MM.1S (cell line): ENCODE results near the gene GAA.
A peak's percentile ranks its signal among the peaks of the same experiment; 100 is the strongest.

ENCODE experiments used
- DNase-seq: peaks from one replicate; pipeline ENCODE4 v3.0.0-alpha.2; 2015
- H2AFZ ChIP-seq: fragments of 300-600 bp; sonication (generic); 2 replicates; pipeline ENCODE4 v1.6.0; 2016; ENCODE audit warnings: antibody characterized with exemption, low read length
- H3F3A ChIP-seq: fragments of 300-600 bp; sonication (generic); 2 replicates; pipeline ENCODE4 v1.6.1; 2016; ENCODE audit warnings: mild to moderate bottlenecking, antibody characterized with exemption, low read length, moderate library complexity, mixed read lengths; ENCODE audit not compliant: insufficient read depth
- H3K27ac ChIP-seq: fragments of 300-600 bp; sonication (generic); 2 replicates; pipeline ENCODE4 v1.5.1; 2016; ENCODE audit warnings: mild to moderate bottlenecking, low read length
- H3K27me3 ChIP-seq: fragments of 300-600 bp; sonication (generic); replicated peaks from 2 replicates; pipeline ENCODE4 v1.6.0; 2016; ENCODE audit warnings: low read length; ENCODE audit not compliant: insufficient read depth
- H3K36me3 ChIP-seq: fragments of 300-600 bp; sonication (generic); replicated peaks from 2 replicates; pipeline ENCODE4 v1.6.1; 2016; ENCODE audit warnings: mild to moderate bottlenecking, low read length, mixed read lengths; ENCODE audit not compliant: insufficient read depth
- H3K4me1 ChIP-seq: fragments of 300-600 bp; sonication (generic); 2 replicates; pipeline ENCODE4 v1.6.1; 2016; ENCODE audit warnings: low read length, mixed read lengths
- H3K4me2 ChIP-seq: fragments of 300-600 bp; sonication (generic); 2 replicates; pipeline ENCODE4 v1.6.0; 2016; ENCODE audit warnings: low read depth, low read length
- H3K4me3 ChIP-seq: fragments of 300-600 bp; sonication (generic); 2 replicates; pipeline ENCODE4 v1.5.1; 2016; ENCODE audit warnings: low read length, mixed read lengths
- H3K79me2 ChIP-seq: fragments of 300-600 bp; sonication (generic); 2 replicates; pipeline ENCODE4 v1.6.1; 2016; ENCODE audit warnings: mixed run types, low read length, mixed read lengths
- H3K9ac ChIP-seq: fragments of 300-600 bp; sonication (generic); 2 replicates; pipeline ENCODE4 v1.6.1; 2016; ENCODE audit warnings: low read length, mixed read lengths
- H3K9me2 ChIP-seq: fragments of 300-600 bp; sonication (generic); replicated peaks from 2 replicates; pipeline ENCODE4 v1.6.1; 2016; ENCODE audit warnings: mild to moderate bottlenecking, low read length, mixed read lengths; ENCODE audit not compliant: insufficient read depth
- H3K9me3 ChIP-seq: fragments of 300-600 bp; sonication (generic); replicated peaks from 2 replicates; pipeline ENCODE4 v1.6.1; 2016; ENCODE audit warnings: mild to moderate bottlenecking, low read length, mixed read lengths; ENCODE audit not compliant: insufficient read depth
- H4K20me1 ChIP-seq: fragments of 300-600 bp; sonication (generic); 2 replicates; pipeline ENCODE4 v1.6.1; 2016; ENCODE audit warnings: mild to moderate bottlenecking, low read length, moderate library complexity, mixed read lengths; ENCODE audit not compliant: insufficient read depth
- EZH2 ChIP-seq: fragments of 300-600 bp; sonication (generic); optimal IDR thresholded peaks from 2 replicates; pipeline ENCODE3; 2017; ENCODE audit warnings: low read depth, mild to moderate bottlenecking, antibody characterized with exemption, low read length, mixed read lengths
- EZH2phosphoT487 ChIP-seq: fragments of 300-600 bp; sonication (generic); IDR thresholded peaks from 2 replicates; pipeline ENCODE4 v1.6.1; 2018; ENCODE audit warnings: antibody characterized with exemption, low read length
- TF ChIP-seq, protein P1 (sequence below): fragments of 300-600 bp; sonication (generic); IDR thresholded peaks from 2 replicates; pipeline ENCODE4 v1.5.1; 2016; ENCODE audit warnings: antibody characterized with exemption, low read length, mixed read lengths

GAA gene

DNA sequence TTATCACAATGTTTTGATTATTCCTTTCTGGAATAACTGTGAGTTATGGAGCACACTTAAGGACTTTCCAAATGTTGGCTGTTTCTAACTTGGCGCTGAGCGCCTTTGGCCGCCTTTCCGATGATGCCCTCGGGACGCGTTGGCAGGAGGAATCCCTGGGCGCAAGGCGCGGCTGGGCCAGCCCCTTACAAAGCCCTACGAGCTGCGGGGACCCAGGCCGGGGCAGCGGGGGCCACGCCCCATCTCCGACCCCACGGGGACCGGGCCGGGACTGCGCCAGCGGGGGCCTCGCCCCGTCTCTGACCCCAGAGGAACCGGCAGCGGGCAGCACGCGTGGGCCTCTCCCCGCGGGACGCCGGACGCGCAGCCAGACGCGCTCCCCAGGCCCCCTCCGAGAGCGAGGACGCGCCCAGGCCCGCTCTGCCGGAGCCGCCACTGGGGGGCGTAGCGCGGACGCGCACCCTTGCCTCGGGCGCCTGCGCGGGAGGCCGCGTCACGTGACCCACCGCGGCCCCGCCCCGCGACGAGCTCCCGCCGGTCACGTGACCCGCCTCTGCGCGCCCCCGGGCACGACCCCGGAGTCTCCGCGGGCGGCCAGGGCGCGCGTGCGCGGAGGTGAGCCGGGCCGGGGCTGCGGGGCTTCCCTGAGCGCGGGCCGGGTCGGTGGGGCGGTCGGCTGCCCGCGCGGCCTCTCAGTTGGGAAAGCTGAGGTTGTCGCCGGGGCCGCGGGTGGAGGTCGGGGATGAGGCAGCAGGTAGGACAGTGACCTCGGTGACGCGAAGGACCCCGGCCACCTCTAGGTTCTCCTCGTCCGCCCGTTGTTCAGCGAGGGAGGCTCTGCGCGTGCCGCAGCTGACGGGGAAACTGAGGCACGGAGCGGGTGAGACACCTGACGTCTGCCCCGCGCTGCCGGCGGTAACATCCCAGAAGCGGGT, at the start of gene GAA:
TSS of gene GAA (plus strand) at position 571 of the 935 bp plus-strand sequence. CDS start 3,006 bp downstream, outside the sequence.
- no peak within 1 kb of the TSS for H3K27ac ChIP-seq
- H3K9me3 ChIP-seq, result no peaks in the 10 kb centered on the region
- peak within 1 kb of the TSS; percentile 70 for H3K9ac ChIP-seq
- no peaks in the 10 kb centered on the region for H3K9me2 ChIP-seq
- peak within 1 kb of the TSS; percentile 99 for H2AFZ ChIP-seq
- H3K4me2 ChIP-seq, result peak within 1 kb of the TSS; percentile 100
- no peak for TF ChIP-seq EZH2phosphoT487
- TF ChIP-seq, protein P1, sequence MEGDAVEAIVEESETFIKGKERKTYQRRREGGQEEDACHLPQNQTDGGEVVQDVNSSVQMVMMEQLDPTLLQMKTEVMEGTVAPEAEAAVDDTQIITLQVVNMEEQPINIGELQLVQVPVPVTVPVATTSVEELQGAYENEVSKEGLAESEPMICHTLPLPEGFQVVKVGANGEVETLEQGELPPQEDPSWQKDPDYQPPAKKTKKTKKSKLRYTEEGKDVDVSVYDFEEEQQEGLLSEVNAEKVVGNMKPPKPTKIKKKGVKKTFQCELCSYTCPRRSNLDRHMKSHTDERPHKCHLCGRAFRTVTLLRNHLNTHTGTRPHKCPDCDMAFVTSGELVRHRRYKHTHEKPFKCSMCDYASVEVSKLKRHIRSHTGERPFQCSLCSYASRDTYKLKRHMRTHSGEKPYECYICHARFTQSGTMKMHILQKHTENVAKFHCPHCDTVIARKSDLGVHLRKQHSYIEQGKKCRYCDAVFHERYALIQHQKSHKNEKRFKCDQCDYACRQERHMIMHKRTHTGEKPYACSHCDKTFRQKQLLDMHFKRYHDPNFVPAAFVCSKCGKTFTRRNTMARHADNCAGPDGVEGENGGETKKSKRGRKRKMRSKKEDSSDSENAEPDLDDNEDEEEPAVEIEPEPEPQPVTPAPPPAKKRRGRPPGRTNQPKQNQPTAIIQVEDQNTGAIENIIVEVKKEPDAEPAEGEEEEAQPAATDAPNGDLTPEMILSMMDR, result peak; percentile 47
- peaks cover 4% of the 10 kb centered on the region; the same call in 1 of the 2 replicates for H3K4me1 ChIP-seq
- H4K20me1 ChIP-seq, result no peaks in the 10 kb centered on the region
- DNase-seq, result peak; percentile 88
- H3F3A ChIP-seq, result no peaks in the 10 kb centered on the region
- peaks cover 59% of the 10 kb centered on the region for H3K27me3 ChIP-seq
- H3K79me2 ChIP-seq, result no peaks in the 10 kb centered on the region
- H3K36me3 ChIP-seq, result no peaks in the 10 kb centered on the region
- H3K4me3 ChIP-seq, result peak within 1 kb of the TSS; percentile 83

- Histone ChIP-seq H4K20me1 (no peaks in the 10 kb centered on the region), H3K4me3 (no peak overlapping the region), H3K36me3 (no peaks in the 10 kb centered on the region), H3K27ac (no peak overlapping the region), H3K9me3 (no peaks in the 10 kb centered on the region), H3K27me3 (peaks cover 96% of the 10 kb centered on the region), H3K4me2 (no peak overlapping the region), H2AFZ (no peak overlapping the region), H3K79me2 (no peaks in the 10 kb centered on the region), H3K9me2 (no peaks in the 10 kb centered on the region), H3K9ac (no peak overlapping the region), H3K4me1 (no peaks in the 10 kb centered on the region), H3F3A (no peaks in the 10 kb centered on the region)
- DNase-seq, result no peak
- TF ChIP-seq EZH2, result no peak
- TF ChIP-seq, protein P1, result no peak
- TF ChIP-seq EZH2phosphoT487, result no peak
Measured at GRCh38 chr17:80051681-80052080, 49.7 kb upstream of the GAA start.

DNA sequence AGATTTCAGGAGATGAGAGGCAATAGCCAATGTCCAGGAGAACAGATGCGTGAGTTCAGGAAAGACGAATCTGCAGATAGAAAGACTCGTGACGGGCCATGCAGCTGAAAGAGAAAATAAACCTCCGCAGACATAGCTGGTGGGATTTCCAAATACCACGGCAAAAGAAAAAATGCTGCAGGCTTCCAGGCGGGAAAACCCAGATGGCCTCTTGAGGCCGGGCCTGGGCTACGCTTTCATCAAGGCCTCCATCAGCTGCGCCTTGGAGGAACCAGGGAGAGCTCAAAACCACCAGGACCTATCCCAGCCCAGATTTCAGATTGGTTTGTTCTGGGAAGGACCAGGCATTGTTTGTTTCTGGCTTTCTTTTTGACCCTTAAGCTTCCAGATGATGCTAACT, 48.3 kb upstream of the GAA start:
- peaks cover 96% of the 10 kb centered on the region for H3K27me3 ChIP-seq
- H3K4me3 ChIP-seq, result no peak overlapping the region
- H4K20me1 ChIP-seq, result no peaks in the 10 kb centered on the region
- H3K27ac ChIP-seq, result no peak overlapping the region
- TF ChIP-seq, protein P1, result no peak
- TF ChIP-seq EZH2, result peak; percentile 23
- TF ChIP-seq EZH2phosphoT487, result no peak
- no peaks in the 10 kb centered on the region for H3K36me3 ChIP-seq
- H3K79me2 ChIP-seq, result no peaks in the 10 kb centered on the region
- no peak for DNase-seq
- no peaks in the 10 kb centered on the region for H3K9me2 ChIP-seq
- H3F3A ChIP-seq, result no peaks in the 10 kb centered on the region
- no peaks in the 10 kb centered on the region for H3K9me3 ChIP-seq
- H3K9ac ChIP-seq, result no peak overlapping the region
- H3K4me2 ChIP-seq, result no peak overlapping the region
- no peak overlapping the region for H2AFZ ChIP-seq
- H3K4me1 ChIP-seq, result no peaks in the 10 kb centered on the region
